SK-N-SH treated with all-trans-retinoic acid at 6 μM for 48 hours (cell line): ENCODE data around the gene ATP8B3.

ENCODE experiments used
- ATAC-seq: fragments of 200-7000 bp; cut with Tn5 transposase; 3 replicates; pipeline ENCODE4 v1.9.1; 2020; ENCODE audit warnings: mild to moderate bottlenecking, moderate library complexity
- BACH2 ChIP-seq: fragments of 250-450 bp; sonication (Bioruptor Pico); IDR thresholded peaks from 2 replicates; pipeline ENCODE4 v1.9.0; 2021; ENCODE audit warnings: mild to moderate bottlenecking, borderline replicate concordance
- CREB5 ChIP-seq: fragments of 250-450 bp; sonication (Bioruptor Pico); IDR thresholded peaks from 2 replicates; pipeline ENCODE4 v1.5.1; 2020; ENCODE audit warnings: low read depth, mild to moderate bottlenecking, moderate library complexity
- CSRNP3 ChIP-seq: fragments of 250-450 bp; sonication (Bioruptor Pico); IDR thresholded peaks from 2 replicates; pipeline ENCODE4 v1.5.1; 2021; ENCODE audit warnings: mild to moderate bottlenecking, moderate library complexity
- ESRRG ChIP-seq: fragments of 250-450 bp; sonication (Bioruptor Pico); IDR thresholded peaks from 2 replicates; pipeline ENCODE4 v1.6.1; 2021; ENCODE audit warnings: mild to moderate bottlenecking
- GLIS3 ChIP-seq: fragments of 250-450 bp; sonication (Bioruptor Pico); IDR thresholded peaks from 2 replicates; pipeline ENCODE4 v1.5.0; 2020; ENCODE audit warnings: mild to moderate bottlenecking, moderate library complexity
- ISL1 ChIP-seq: fragments of 250-450 bp; sonication (Bioruptor Pico); IDR thresholded peaks from 2 replicates; pipeline ENCODE4 v2.1.2; 2022; ENCODE audit warnings: mild to moderate bottlenecking, moderate library complexity
- OSR1 ChIP-seq: fragments of 250-450 bp; sonication (Bioruptor Pico); IDR thresholded peaks from 2 replicates; pipeline ENCODE4 v1.8.0; 2022; ENCODE audit warnings: moderate library complexity, mild to moderate bottlenecking, inconsistent platforms
- PATZ1 ChIP-seq: fragments of 250-450 bp; sonication (Bioruptor Pico); IDR thresholded peaks from 2 replicates; pipeline ENCODE4 v1.8.0; 2020; ENCODE audit warnings: mild to moderate bottlenecking, moderate library complexity, borderline replicate concordance
- PPARA ChIP-seq: fragments of 250-450 bp; sonication (Bioruptor Pico); IDR thresholded peaks from 2 replicates; pipeline ENCODE4 v1.5.0; 2020; ENCODE audit warnings: mild to moderate bottlenecking, borderline replicate concordance
- SNAI2 ChIP-seq: fragments of 250-450 bp; sonication (Bioruptor Pico); IDR thresholded peaks from 2 replicates; pipeline ENCODE4 v1.5.0; 2020; ENCODE audit warnings: mild to moderate bottlenecking, moderate library complexity
- TCF4 ChIP-seq: fragments of 250-450 bp; sonication (Bioruptor Pico); IDR thresholded peaks from 2 replicates; pipeline ENCODE4 v1.8.0; 2021; ENCODE audit warnings: mild to moderate bottlenecking, moderate library complexity, borderline replicate concordance
- TSHZ2 ChIP-seq: fragments of 250-450 bp; sonication (Bioruptor Pico); IDR thresholded peaks from 2 replicates; pipeline ENCODE4 v1.5.0; 2020; ENCODE audit warnings: mild to moderate bottlenecking, moderate library complexity
- ZC3H10 ChIP-seq: fragments of 250-450 bp; sonication (Bioruptor Pico); IDR thresholded peaks from 2 replicates; pipeline ENCODE4 v1.5.1; 2021; ENCODE audit warnings: mild to moderate bottlenecking, moderate library complexity
- ZFP3 ChIP-seq: fragments of 250-450 bp; sonication (Bioruptor Pico); IDR thresholded peaks from 2 replicates; pipeline ENCODE4 v1.5.0; 2020; ENCODE audit warnings: mild to moderate bottlenecking, moderate library complexity
- ZFP30 ChIP-seq: fragments of 450-650 bp; formaldehyde crosslinking; IDR thresholded peaks from 2 replicates; pipeline ENCODE4 v1.5.0; 2022; ENCODE audit warnings: mild to moderate bottlenecking, moderate library complexity
- ZNF565 ChIP-seq: fragments of 450-650 bp; formaldehyde crosslinking; conservative IDR thresholded peaks from 2 replicates; pipeline ENCODE4 v1.5.0; 2020; ENCODE audit warnings: low read depth, mild to moderate bottlenecking, moderate library complexity
- ZNF70 ChIP-seq: fragments of 450-650 bp; formaldehyde crosslinking; IDR thresholded peaks from 2 replicates; pipeline ENCODE4 v1.5.0; 2020; ENCODE audit warnings: mild to moderate bottlenecking, moderate library complexity

ATP8B3 gene

GRCh38 chr19:1739960-1740629 is 72.0 kb downstream of the ATP8B3 start:
- TF ChIP-seq TSHZ2 (CRISPR knock-in tag): no peak
- no peak for TF ChIP-seq OSR1 (CRISPR knock-in tag)
- no peak for TF ChIP-seq PPARA (CRISPR knock-in tag)
- no peak for TF ChIP-seq ZNF70 (CRISPR knock-in tag)
- no peak for TF ChIP-seq ZFP30
- TF ChIP-seq ZFP3 (CRISPR knock-in tag): no peak
- no peak for TF ChIP-seq CSRNP3 (CRISPR knock-in tag)
- TF ChIP-seq CREB5 (CRISPR knock-in tag): no peak
- TF ChIP-seq ISL1 (CRISPR knock-in tag): no peak
- TF ChIP-seq ESRRG (CRISPR knock-in tag): no peak
- no peak for ATAC-seq

GRCh38 chr19:1736927-1737326 is 75.1 kb downstream of the ATP8B3 start:
- TF ChIP-seq ISL1 (CRISPR knock-in tag) (no peak), CSRNP3 (CRISPR knock-in tag) (no peak), TSHZ2 (CRISPR knock-in tag) (no peak), SNAI2 (CRISPR knock-in tag) (no peak), PPARA (CRISPR knock-in tag) (no peak), PATZ1 (CRISPR knock-in tag) (no peak), ZNF565 (no peak), BACH2 (CRISPR knock-in tag) (no peak), TCF4 (CRISPR knock-in tag) (no peak), GLIS3 (CRISPR knock-in tag) (no peak), ZNF70 (CRISPR knock-in tag) (no peak), ZFP3 (CRISPR knock-in tag) (no peak), ZC3H10 (CRISPR knock-in tag) (no peak)
- TF ChIP-seq, all 23 proteins: peak for 0
- ATAC-seq: no peak
